K562 (cell line): ENCODE data around the gene VPS50. TPM values are rescaled to one million over a fixed set of nuclear protein-coding genes. Genes with fewer than 3 reads are reported as not detected.

Source experiments
- BCL6 ChIP-seq: fragments of 250-450 bp; sonication (Bioruptor Pico); IDR thresholded peaks from 2 replicates; pipeline ENCODE4 v1.4.0; 2020
- GABPB1 ChIP-seq: sonication (generic); formaldehyde crosslinking; IDR thresholded peaks from 2 replicates; pipeline ENCODE4 v1.8.0; 2022; ENCODE audit warnings: mild to moderate bottlenecking, missing genetic modification reagents
- GTF2F1 ChIP-seq: IDR thresholded peaks from 2 replicates; pipeline ENCODE4 v1.6.1; 2011; ENCODE audit warnings: low read depth, low read length, improper control_type of control experiment
- HDAC2 ChIP-seq: fragments of 450-650 bp; IDR thresholded peaks from 2 replicates; pipeline ENCODE4 v1.6.1; 2016; ENCODE audit warnings: mild to moderate bottlenecking
- MCM5 ChIP-seq: fragments of 450-650 bp; IDR thresholded peaks from 2 replicates; pipeline ENCODE4 v1.6.1; 2016; ENCODE audit warnings: low read depth
- NONO ChIP-seq, 2 experiments: fragments of 200-400 bp in 1 of 2; fragments of 450-650 bp in 1 of 2; formaldehyde crosslinking in 1 of 2; IDR thresholded peaks; 2 replicates each; pipeline ENCODE4 v1.6.1; 2017; ENCODE audit warnings: low read depth in 2 of 2, mild to moderate bottlenecking in 2 of 2, moderate library complexity in 2 of 2, low read length in 1 of 2
- NRF1 ChIP-seq, 2 experiments: fragments of 450-650 bp; IDR thresholded peaks in 1 of 2; conservative IDR thresholded peaks in 1 of 2; 2 replicates each; pipeline ENCODE4 v1.6.1; 2014; ENCODE audit warnings: mild to moderate bottlenecking in 2 of 2
- POLR3G ChIP-seq: IDR thresholded peaks from 2 replicates; pipeline ENCODE4 v1.6.1; 2011; ENCODE audit not compliant: insufficient read length, insufficient replicate concordance; ENCODE audit errors: extremely low read depth
- REST ChIP-seq, 2 experiments: fragments of 450-650 bp; formaldehyde crosslinking in 1 of 2; IDR thresholded peaks; 2 replicates each; pipeline versions ENCODE4 v1.4.0 to v1.6.1; 2014 to 2020; ENCODE audit warnings: mild to moderate bottlenecking in 2 of 2, borderline replicate concordance in 1 of 2, low read depth in 1 of 2
- TRIM25 ChIP-seq: fragments of 450-650 bp; IDR thresholded peaks from 2 replicates; pipeline ENCODE4 v1.7.0; 2016; ENCODE audit warnings: borderline replicate concordance
- ZNF143 ChIP-seq: sonication (generic); formaldehyde crosslinking; IDR thresholded peaks from 2 replicates; pipeline ENCODE4 v1.9.0; 2022; ENCODE audit warnings: mild to moderate bottlenecking, missing genetic modification reagents
- ZNF431 ChIP-seq: sonication (generic); formaldehyde crosslinking; IDR thresholded peaks from 2 replicates; pipeline ENCODE4 v1.8.0; 2022; ENCODE audit warnings: mild to moderate bottlenecking, missing genetic modification reagents
- polyA plus RNA-seq, 8 experiments: library from polyadenylated mRNA; depleted of rRNA in 4 of 8; stranded (reverse) in 5 of 8; unstranded in 3 of 8; fragments of >200 nt; fragmentation: Nextera tagmentation in 2 of 8; fragmentation: Illumina TruSeq in 1 of 8; extraction: Ambion mirVana in 2 of 8; extraction: Trizol in 1 of 8; gene quantifications; 2 replicates each; pipeline versions ENCODE4 v1.2.1 to v1.2.3, GENCODE V29; 2011 to 2014; ENCODE audit warnings: inconsistent platforms in 1 of 8, missing spikeins in 1 of 8
- total RNA-seq, 7 experiments: library from RNA; depleted of rRNA in 6 of 7; stranded (reverse); fragments of >200 nt in 6 of 7; fragmentation: Illumina TruSeq in 2 of 7; extraction: Trizol in 2 of 7; gene quantifications; 2 replicates each; pipeline versions ENCODE4 v1.2.1 to v1.2.3, GENCODE V29; 2011 to 2021; ENCODE audit warnings: low replicate concordance in 1 of 7
- TF ChIP-seq, protein P1 (sequence below): conservative IDR thresholded peaks from 2 replicates; pipeline ENCODE4 v1.6.1; 2011; ENCODE audit warnings: low read depth, mild to moderate bottlenecking, low read length; ENCODE audit not compliant: control insufficient read depth
- TF ChIP-seq, protein P2 (sequence below): fragments of 450-650 bp; conservative IDR thresholded peaks from 2 replicates; pipeline ENCODE4 v1.6.1; 2016; ENCODE audit warnings: missing genetic modification characterization, low read depth, mild to moderate bottlenecking, control low read depth, missing compliant biosample characterization

The VPS50 gene
- total and polyA plus RNA-seq, 9 of the 15 experiments (the other 6 are each of a cell fraction or from before 2014, with no cell fraction given), result 10.5 to 29.4 (median 15.8) TPM

DNA sequence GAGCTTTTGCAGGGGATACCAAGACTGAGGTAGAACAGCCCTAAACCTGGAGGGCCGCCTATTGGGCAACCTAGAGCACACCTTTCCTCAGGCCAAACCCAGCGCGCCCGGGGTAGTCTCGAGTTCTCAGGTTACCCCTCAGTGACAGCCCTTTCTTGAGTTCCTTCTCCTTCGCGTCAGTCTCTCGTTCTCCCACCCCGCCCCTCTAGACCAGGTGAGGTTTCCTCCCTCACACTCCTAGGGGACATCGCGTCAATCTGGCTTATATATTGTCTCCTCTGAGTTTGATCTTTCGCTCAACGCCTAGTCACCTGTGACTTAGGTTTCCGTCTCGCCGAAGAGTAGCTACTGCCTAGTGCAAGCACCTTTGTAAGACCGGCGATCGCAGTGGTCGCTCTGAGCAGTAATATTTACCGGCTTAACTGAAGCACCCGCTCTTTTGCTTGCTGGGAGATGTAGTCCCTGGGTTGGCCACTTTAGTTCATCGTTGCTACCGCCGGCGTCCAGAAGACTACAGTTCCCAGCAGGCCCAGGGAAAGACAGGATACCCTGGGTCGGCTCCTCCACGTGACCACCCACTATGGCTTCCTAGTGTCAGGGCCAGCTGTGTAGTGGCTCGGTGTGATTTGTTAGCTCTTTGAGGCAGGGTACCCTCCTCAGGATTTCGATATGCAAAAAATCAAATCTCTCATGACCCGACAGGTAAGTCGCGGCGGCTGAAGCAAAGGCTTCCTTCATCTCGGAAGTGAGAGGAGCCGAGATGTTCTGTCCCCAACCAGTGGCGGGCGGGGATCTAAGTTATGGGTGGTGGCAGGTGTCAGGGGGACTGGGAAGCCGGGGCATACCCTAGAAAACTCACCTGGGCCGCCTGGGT is at the start of gene VPS50 (continued):
- TF ChIP-seq, protein P1, sequence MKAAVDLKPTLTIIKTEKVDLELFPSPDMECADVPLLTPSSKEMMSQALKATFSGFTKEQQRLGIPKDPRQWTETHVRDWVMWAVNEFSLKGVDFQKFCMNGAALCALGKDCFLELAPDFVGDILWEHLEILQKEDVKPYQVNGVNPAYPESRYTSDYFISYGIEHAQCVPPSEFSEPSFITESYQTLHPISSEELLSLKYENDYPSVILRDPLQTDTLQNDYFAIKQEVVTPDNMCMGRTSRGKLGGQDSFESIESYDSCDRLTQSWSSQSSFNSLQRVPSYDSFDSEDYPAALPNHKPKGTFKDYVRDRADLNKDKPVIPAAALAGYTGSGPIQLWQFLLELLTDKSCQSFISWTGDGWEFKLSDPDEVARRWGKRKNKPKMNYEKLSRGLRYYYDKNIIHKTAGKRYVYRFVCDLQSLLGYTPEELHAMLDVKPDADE, result peak; percentile 99
- TF ChIP-seq MCM5, result no peak
- TF ChIP-seq ZNF431 (CRISPR knock-in tag), result no peak
- no peak; the same call in 1 of the 2 replicates for TF ChIP-seq GABPB1 (CRISPR knock-in tag)
- no peak; a peak in 1 of 4 replicates for TF ChIP-seq NONO (IDR thresholded peaks at IDR 0.05; ENCODE audit: low read depth in 2 of 2, low read length in 1 of 2)
- TF ChIP-seq BCL6 (CRISPR knock-in tag), result no peak
- TF ChIP-seq ZNF143 (CRISPR knock-in tag), result peak; percentile 98
- TF ChIP-seq NRF1 (conservative IDR thresholded peaks at IDR 0.05 in 1 of 2, IDR thresholded peaks at IDR 0.05 in 1 of 2), result peak; percentile 39 to 42; a peak in 2 of 4 replicates
- no peak for TF ChIP-seq GTF2F1
- no peak for TF ChIP-seq TRIM25
- TF ChIP-seq, protein P2, sequence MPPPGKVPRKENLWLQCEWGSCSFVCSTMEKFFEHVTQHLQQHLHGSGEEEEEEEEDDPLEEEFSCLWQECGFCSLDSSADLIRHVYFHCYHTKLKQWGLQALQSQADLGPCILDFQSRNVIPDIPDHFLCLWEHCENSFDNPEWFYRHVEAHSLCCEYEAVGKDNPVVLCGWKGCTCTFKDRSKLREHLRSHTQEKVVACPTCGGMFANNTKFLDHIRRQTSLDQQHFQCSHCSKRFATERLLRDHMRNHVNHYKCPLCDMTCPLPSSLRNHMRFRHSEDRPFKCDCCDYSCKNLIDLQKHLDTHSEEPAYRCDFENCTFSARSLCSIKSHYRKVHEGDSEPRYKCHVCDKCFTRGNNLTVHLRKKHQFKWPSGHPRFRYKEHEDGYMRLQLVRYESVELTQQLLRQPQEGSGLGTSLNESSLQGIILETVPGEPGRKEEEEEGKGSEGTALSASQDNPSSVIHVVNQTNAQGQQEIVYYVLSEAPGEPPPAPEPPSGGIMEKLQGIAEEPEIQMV (tag), result no peak
- peak; percentile 89 for TF ChIP-seq REST (IDR thresholded peaks at IDR 0.05; ENCODE audit: borderline replicate concordance)
- no peak for TF ChIP-seq REST (CRISPR knock-in tag; IDR thresholded peaks at IDR 0.05; ENCODE audit: low read depth)
- TF ChIP-seq POLR3G, result no peak
- peak; percentile 97 for TF ChIP-seq HDAC2
